WTC11 (cell line): ENCODE results near the gene PEAK1.

ENCODE experiments used
- ARID4B ChIP-seq: sonication (generic); formaldehyde crosslinking; IDR thresholded peaks from 2 replicates; pipeline ENCODE4 v1.8.0; 2023; ENCODE audit warnings: missing genetic modification reagents, mild to moderate bottlenecking, borderline replicate concordance
- CTCF ChIP-seq: fragments of 200-600 bp; IDR thresholded peaks from 2 replicates; pipeline ENCODE4 v1.8.0; 2022; ENCODE audit warnings: antibody characterized with exemption
- ELF4 ChIP-seq: sonication (generic); formaldehyde crosslinking; IDR thresholded peaks from 2 replicates; pipeline ENCODE4 v1.8.1; 2022; ENCODE audit warnings: low read depth, mild to moderate bottlenecking, moderate library complexity, missing genetic modification reagents
- MAX ChIP-seq: sonication (generic); formaldehyde crosslinking; IDR thresholded peaks from 2 replicates; pipeline ENCODE4 v1.8.0; 2022; ENCODE audit warnings: mild to moderate bottlenecking, missing genetic modification reagents
- NR3C1 ChIP-seq: sonication (generic); formaldehyde crosslinking; conservative IDR thresholded peaks from 2 replicates; pipeline ENCODE4 v1.8.1; 2023; ENCODE audit warnings: low read depth, mild to moderate bottlenecking, missing genetic modification reagents
- PREB ChIP-seq: sonication (generic); formaldehyde crosslinking; IDR thresholded peaks from 2 replicates; pipeline ENCODE4 v1.8.1; 2022; ENCODE audit warnings: mild to moderate bottlenecking, missing genetic modification reagents, moderate library complexity, borderline replicate concordance
- TP53 ChIP-seq: sonication (generic); formaldehyde crosslinking; IDR thresholded peaks from 2 replicates; pipeline ENCODE4 v1.8.1; 2023; ENCODE audit warnings: mild to moderate bottlenecking, missing genetic modification reagents
- ZNF423 ChIP-seq: fragments of 250-450 bp; sonication (Bioruptor Pico); IDR thresholded peaks from 2 replicates; pipeline ENCODE4 v2.1.2; 2022; ENCODE audit warnings: mild to moderate bottlenecking, moderate library complexity

- no peak for TF ChIP-seq ZNF423 (CRISPR knock-in tag)
- TF ChIP-seq CTCF = no peak
- no peak for TF ChIP-seq TP53 (CRISPR knock-in tag)
- no peak for TF ChIP-seq ELF4 (CRISPR knock-in tag)
- TF ChIP-seq PREB = no peak
- TF ChIP-seq NR3C1 = no peak
- TF ChIP-seq MAX (CRISPR knock-in tag) = no peak
- no peak for TF ChIP-seq ARID4B (CRISPR knock-in tag)
Measured at GRCh38 chr15:77112838-77113504, 306.9 kb downstream of the PEAK1 start.
